ENCODE measurements around the gene MEIOB.

MEIOB gene

DNA sequence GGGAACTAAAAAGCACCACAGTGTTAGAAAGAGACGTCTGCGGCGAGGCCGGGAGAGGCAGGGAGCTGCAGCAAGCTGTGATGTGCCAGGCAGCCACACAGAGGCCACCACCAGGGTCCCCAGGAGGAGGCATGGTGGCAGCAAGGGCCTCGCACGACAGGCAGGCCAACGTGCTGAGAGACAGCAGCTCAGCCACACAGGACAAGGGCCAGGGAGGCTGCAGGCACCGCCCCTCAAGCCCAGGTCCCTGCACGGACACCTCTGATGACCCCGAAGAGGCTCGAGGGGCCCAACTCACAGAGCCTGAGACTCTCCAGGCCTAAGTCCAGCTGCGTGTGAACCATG, 51.0 kb downstream of the MEIOB start:
- peaks cover 6% of the 10 kb centered on the region for H3K4me1 ChIP-seq (ENCODE audit: control insufficient read depth, insufficient read depth, low read length, unreplicated experiment)
- H3K27ac ChIP-seq (ENCODE audit: low read depth, low read length) = no peak overlapping the region
- no peaks in the 10 kb centered on the region for H3K27me3 ChIP-seq (ENCODE audit: insufficient read depth, low read length)
- no peak overlapping the region for H3K4me3 ChIP-seq (ENCODE audit: low read depth, low read length)
- H3K79me2 ChIP-seq (ENCODE audit: control insufficient read depth, insufficient read depth, low read length, unreplicated experiment) = no peaks in the 10 kb centered on the region
- no peaks in the 10 kb centered on the region for H3K36me3 ChIP-seq (ENCODE audit: insufficient read depth, low read length)
- H2AFZ ChIP-seq (ENCODE audit: low read length, unreplicated experiment) = no peak overlapping the region

DNA sequence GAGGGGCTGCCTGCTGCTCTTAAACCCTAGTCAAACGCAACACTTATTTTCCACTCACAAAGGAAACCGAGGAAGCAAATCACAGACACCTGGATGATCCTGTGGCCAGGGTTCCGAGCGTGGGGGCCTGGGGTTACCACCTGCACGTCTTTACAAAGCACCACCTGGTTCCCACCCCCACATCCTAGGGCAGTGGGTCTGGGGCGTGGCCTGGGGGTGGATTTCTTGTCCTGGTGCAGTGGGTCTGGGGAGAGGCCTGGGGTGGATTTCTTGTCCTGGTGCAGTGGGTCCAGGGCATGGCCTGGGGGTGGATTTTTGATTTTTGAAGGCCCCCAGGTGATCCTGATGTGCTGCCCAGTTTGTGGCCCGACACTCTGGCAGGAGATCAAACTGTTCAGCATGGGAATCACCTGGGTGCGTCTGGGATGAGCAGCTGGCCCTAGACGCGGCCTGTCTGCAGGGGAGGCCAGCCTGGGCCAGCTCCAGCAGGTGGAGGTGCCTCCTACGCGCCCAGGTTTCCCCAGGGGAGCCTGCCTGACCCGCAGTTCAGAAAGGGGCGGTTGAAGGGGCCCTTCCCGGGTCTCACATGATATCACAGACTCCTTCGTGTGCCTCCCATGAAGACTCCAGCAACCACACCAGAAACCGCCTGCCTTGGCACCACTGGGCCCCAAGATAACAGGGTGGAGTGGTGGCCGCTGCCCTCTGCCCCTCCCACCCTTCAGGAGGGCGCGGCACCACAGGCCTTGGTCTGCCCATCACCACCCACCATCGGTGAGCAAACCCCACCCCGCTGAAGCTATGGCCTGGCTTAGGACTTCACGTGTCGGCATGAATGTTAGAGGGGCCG, 51.6 kb downstream of the MEIOB start:
- Histone ChIP-seq H3K27ac (ENCODE audit: low read depth, low read length) (no peak overlapping the region), H3K4me3 (ENCODE audit: low read depth, low read length) (no peak overlapping the region), H3K4me1 (ENCODE audit: control insufficient read depth, insufficient read depth, low read length, unreplicated experiment) (peaks cover under 1% of the 10 kb centered on the region), H3K79me2 (ENCODE audit: control insufficient read depth, insufficient read depth, low read length, unreplicated experiment) (no peaks in the 10 kb centered on the region), H3K27me3 (ENCODE audit: insufficient read depth, low read length) (no peaks in the 10 kb centered on the region), H3K36me3 (ENCODE audit: insufficient read depth, low read length) (no peaks in the 10 kb centered on the region), H2AFZ (ENCODE audit: low read length, unreplicated experiment) (no peak overlapping the region)

DNA sequence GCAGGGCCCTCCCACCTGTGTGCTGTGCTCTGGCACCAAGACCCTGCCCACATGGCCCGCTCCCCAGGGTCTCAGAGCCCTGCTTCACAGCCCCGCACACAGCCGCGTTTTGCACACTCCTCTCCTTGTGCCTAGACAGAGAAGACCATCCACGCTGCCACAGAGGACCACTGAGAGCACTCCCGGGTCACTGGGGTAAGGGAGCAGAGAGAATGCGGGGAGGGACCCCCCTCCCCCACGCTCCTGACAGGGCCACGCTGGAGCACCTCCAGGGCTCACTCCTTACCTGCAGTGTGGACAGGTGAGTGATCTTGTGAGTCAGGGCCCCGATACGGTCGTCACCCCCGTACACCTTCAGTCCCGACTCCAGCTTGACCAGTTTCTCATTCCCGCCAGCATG, 52.4 kb downstream of the MEIOB start:
- Histone ChIP-seq H3K79me2 (ENCODE audit: control insufficient read depth, insufficient read depth, low read length, unreplicated experiment) (no peaks in the 10 kb centered on the region), H3K36me3 (ENCODE audit: insufficient read depth, low read length) (no peaks in the 10 kb centered on the region), H3K4me1 (ENCODE audit: control insufficient read depth, insufficient read depth, low read length, unreplicated experiment) (no peaks in the 10 kb centered on the region), H3K27ac (ENCODE audit: low read depth, low read length) (no peak overlapping the region), H2AFZ (ENCODE audit: low read length, unreplicated experiment) (no peak overlapping the region), H3K4me3 (ENCODE audit: low read depth, low read length) (no peak overlapping the region), H3K27me3 (ENCODE audit: insufficient read depth, low read length) (no peaks in the 10 kb centered on the region)

DNA sequence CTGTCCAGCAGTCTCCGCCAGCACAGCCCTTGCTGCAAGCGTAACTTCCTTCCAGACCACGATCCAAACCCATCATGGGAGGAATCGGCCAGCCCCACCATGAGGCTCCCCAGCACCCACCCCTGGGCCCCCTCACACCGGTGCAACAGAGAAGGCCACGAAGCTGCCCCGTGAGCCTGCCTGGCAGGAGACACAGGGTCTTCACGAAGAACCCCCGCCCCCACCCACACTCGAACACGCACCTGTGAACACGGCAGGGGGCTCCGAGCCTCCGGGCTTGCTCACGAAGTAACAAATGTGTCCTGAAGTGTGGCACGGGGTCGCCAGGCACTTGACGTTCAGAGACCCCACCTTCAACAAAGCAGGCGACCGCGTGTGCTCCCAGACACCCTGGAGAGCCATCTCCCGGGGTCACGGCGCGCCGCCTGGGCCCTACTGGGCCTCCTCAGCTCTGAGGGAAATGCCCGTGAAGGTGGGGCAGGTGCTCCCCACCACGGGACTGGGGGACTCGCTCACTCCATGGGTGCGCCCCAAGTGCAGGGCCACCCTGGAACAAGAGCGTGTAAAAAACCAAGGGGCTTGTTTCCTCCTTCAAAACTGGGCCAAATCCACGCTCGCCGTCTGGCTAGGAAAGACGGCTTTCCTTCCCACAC, 53.0 kb downstream of the MEIOB start:
- no peaks in the 10 kb centered on the region for H3K27me3 ChIP-seq (ENCODE audit: insufficient read depth, low read length)
- no peak overlapping the region for H2AFZ ChIP-seq (ENCODE audit: low read length, unreplicated experiment)
- H3K27ac ChIP-seq (ENCODE audit: low read depth, low read length) = no peak overlapping the region
- H3K79me2 ChIP-seq (ENCODE audit: control insufficient read depth, insufficient read depth, low read length, unreplicated experiment) = no peaks in the 10 kb centered on the region
- H3K4me3 ChIP-seq (ENCODE audit: low read depth, low read length) = no peak overlapping the region
- no peaks in the 10 kb centered on the region for H3K4me1 ChIP-seq (ENCODE audit: control insufficient read depth, insufficient read depth, low read length, unreplicated experiment)
- H3K36me3 ChIP-seq (ENCODE audit: insufficient read depth, low read length) = no peaks in the 10 kb centered on the region

DNA sequence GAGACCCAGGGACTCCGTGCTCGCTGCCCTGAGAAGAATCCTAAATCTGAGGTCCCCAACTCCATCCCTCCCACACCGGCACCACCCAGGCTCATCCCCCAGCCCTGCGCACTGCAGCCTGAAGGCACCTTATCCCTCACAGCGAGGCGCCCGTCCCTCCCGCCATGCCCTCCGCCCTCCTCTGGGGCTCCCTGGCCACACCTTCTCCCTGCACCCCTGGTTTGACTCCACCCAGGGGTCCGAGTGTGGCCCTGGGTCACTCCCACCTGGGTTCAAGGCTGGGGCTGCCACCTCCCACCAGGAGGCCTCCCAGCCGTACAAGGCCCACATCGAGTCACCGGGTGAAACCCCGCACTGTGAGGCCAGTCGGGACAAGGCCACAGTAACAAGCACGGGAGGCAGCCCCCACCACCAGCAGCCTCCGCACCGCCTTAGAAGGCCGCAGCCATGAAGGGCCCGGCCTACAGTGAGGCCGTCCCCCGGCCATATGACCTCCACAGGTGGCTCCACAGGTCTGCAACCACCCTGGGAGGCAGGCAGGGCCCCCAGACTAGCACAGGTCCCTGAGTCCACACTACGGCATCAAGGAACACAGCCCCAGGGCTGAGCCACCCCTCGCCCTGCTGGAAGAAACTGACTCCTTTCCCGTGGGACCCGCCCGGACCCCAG, 53.6 kb downstream of the MEIOB start:
- no peak overlapping the region for H3K4me3 ChIP-seq (ENCODE audit: low read depth, low read length)
- H3K36me3 ChIP-seq (ENCODE audit: insufficient read depth, low read length) = no peaks in the 10 kb centered on the region
- H3K4me1 ChIP-seq (ENCODE audit: control insufficient read depth, insufficient read depth, low read length, unreplicated experiment) = no peaks in the 10 kb centered on the region
- no peaks in the 10 kb centered on the region for H3K27me3 ChIP-seq (ENCODE audit: insufficient read depth, low read length)
- H2AFZ ChIP-seq (ENCODE audit: low read length, unreplicated experiment) = no peak overlapping the region
- H3K79me2 ChIP-seq (ENCODE audit: control insufficient read depth, insufficient read depth, low read length, unreplicated experiment) = no peaks in the 10 kb centered on the region
- H3K27ac ChIP-seq (ENCODE audit: low read depth, low read length) = no peak overlapping the region

DNA sequence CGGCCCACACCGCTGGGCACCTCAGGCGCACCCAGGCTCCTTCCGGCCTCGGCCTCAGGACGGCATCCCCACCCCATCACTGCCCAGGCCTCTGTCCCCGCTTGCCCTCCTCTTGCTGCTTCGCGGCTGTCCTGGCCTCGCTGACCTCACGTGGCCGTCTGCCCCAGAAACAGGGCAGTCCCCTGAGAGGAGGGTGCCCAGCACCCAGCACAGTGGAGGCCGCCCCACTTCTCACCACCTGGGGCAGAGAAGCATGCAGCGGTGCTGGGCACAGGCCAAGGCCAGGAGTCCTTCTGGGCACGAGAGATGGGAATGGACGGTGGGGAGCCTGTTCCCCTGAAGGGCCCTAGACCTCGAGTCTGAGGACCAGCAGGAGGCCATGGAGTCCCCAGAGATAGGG, 54.2 kb downstream of the MEIOB start:
- Histone ChIP-seq H2AFZ (ENCODE audit: low read length, unreplicated experiment) (no peak overlapping the region), H3K36me3 (ENCODE audit: insufficient read depth, low read length) (no peaks in the 10 kb centered on the region), H3K27ac (ENCODE audit: low read depth, low read length) (no peak overlapping the region), H3K79me2 (ENCODE audit: control insufficient read depth, insufficient read depth, low read length, unreplicated experiment) (no peaks in the 10 kb centered on the region), H3K27me3 (ENCODE audit: insufficient read depth, low read length) (no peaks in the 10 kb centered on the region), H3K4me3 (ENCODE audit: low read depth, low read length) (no peak overlapping the region), H3K4me1 (ENCODE audit: control insufficient read depth, insufficient read depth, low read length, unreplicated experiment) (no peaks in the 10 kb centered on the region)

DNA sequence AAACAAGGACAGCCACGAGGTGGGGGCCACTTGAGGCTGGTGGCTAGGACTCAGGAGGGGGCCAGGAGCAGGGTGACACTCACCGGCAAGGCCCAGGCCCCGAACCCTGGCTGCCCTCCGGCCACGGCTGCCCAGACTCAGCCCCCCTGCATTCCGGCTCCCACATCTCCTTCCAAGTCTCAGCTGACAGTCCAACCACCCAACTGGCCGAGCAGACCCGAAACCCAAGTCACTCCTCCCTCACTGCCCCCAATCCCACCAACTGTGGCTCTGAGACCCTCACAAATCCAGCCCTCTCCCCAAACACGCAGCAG, 54.7 kb downstream of the MEIOB start:
- Histone ChIP-seq H3K79me2 (ENCODE audit: control insufficient read depth, insufficient read depth, low read length, unreplicated experiment) (no peaks in the 10 kb centered on the region), H2AFZ (ENCODE audit: low read length, unreplicated experiment) (no peak overlapping the region), H3K36me3 (ENCODE audit: insufficient read depth, low read length) (no peaks in the 10 kb centered on the region), H3K4me3 (ENCODE audit: low read depth, low read length) (no peak overlapping the region), H3K27ac (ENCODE audit: low read depth, low read length) (no peak overlapping the region), H3K4me1 (ENCODE audit: control insufficient read depth, insufficient read depth, low read length, unreplicated experiment) (no peaks in the 10 kb centered on the region), H3K27me3 (ENCODE audit: insufficient read depth, low read length) (no peaks in the 10 kb centered on the region)

DNA sequence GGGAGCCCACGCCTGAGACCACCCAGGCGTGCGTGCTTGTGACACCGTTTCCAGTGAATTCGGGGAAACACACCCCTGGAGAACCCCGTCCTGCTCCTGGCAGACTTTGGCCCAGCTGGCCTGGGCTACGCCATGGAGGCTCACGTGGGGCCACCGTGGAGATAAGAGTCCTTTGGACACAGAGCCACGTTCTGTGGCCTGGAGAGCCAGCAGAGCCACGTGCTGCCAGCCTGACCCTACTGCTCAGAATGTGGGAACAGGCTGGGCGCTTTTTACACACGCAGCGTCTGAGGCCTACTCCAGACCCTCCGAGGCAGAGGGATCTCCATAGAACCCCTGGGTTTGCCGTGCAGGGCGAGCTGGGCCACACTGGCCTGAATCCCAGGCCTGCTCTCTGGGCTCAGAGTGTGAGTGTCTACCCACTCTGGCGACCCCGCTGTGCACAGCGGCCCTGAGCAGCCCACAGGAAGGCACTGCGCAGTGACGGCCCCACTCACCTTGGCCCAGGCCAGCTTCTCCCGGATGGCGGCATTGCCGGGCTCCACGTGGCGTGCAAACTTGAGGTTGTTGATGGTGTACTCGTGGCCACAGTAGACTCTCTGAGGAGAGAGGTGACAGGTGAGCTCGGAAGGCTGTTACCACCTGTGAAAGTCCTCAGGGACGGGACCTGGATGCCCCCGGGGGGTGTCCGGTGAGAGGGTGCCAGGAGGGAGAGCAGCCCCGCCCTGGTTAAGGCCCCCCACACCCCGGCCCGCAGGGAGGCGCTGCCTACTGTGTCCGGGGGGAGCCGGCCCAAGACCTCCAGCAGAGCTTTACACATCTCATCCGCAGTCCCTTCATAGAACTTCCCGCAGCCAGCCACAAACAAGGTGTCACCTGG, 55.3 kb downstream of the MEIOB start:
- Histone ChIP-seq H3K36me3 (ENCODE audit: insufficient read depth, low read length) (no peaks in the 10 kb centered on the region), H3K27ac (ENCODE audit: low read depth, low read length) (no peak overlapping the region), H3K4me3 (ENCODE audit: low read depth, low read length) (no peak overlapping the region), H3K4me1 (ENCODE audit: control insufficient read depth, insufficient read depth, low read length, unreplicated experiment) (no peaks in the 10 kb centered on the region), H3K27me3 (ENCODE audit: insufficient read depth, low read length) (no peaks in the 10 kb centered on the region), H3K79me2 (ENCODE audit: control insufficient read depth, insufficient read depth, low read length, unreplicated experiment) (no peaks in the 10 kb centered on the region), H2AFZ (ENCODE audit: low read length, unreplicated experiment) (no peak overlapping the region)

DNA sequence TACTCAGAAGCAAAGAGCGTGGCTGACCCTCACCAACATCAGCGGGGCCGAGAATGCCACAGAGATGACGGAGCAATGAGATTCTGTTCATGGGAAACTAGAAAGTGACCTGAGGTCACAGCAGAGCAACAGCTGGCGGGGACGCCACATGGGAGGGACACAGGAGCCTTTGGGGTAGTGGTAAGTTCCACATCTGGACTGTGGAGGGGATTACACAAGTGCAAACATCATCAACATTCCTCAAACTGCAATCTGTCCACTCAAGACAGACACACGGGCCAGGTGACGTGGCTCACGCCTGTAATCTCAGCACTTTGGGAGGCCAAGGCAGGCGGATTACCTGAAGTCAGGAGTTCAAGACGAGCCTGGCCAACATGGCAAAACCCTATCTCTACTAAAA, 56.5 kb downstream of the MEIOB start:
- Histone ChIP-seq H3K79me2 (ENCODE audit: control insufficient read depth, insufficient read depth, low read length, unreplicated experiment) (no peaks in the 10 kb centered on the region), H3K27me3 (ENCODE audit: insufficient read depth, low read length) (no peaks in the 10 kb centered on the region), H3K27ac (ENCODE audit: low read depth, low read length) (no peak overlapping the region), H3K4me3 (ENCODE audit: low read depth, low read length) (no peak overlapping the region), H3K36me3 (ENCODE audit: insufficient read depth, low read length) (no peaks in the 10 kb centered on the region), H2AFZ (ENCODE audit: low read length, unreplicated experiment) (no peak overlapping the region), H3K4me1 (ENCODE audit: control insufficient read depth, insufficient read depth, low read length, unreplicated experiment) (no peaks in the 10 kb centered on the region)

DNA sequence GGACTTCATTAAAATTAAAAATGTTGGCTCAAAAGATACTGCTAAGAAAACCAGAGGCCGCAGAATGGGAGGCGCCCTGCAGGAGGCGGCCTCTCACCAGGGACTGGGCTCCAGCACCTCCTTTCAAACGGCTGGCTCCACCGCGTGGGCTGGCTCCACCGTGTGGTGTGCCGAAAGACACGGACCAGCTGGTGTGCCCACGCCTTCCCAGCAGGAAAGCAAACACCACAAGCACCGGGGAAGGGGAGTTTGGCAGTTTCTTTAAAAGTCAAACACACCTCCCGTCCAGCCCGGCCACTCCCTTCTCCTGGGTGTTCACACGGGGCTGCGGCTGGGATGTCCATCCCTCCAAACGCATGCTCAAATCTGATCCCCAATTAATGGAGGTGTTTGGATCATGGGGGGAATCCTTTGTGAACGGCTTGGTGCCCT, 59.2 kb downstream of the MEIOB start:
- Histone ChIP-seq H3K36me3 (ENCODE audit: insufficient read depth, low read length) (no peaks in the 10 kb centered on the region), H2AFZ (ENCODE audit: low read length, unreplicated experiment) (no peak overlapping the region), H3K27me3 (ENCODE audit: insufficient read depth, low read length) (no peaks in the 10 kb centered on the region), H3K4me3 (ENCODE audit: low read depth, low read length) (no peak overlapping the region), H3K4me1 (ENCODE audit: control insufficient read depth, insufficient read depth, low read length, unreplicated experiment) (no peaks in the 10 kb centered on the region), H3K27ac (ENCODE audit: low read depth, low read length) (no peak overlapping the region), H3K79me2 (ENCODE audit: control insufficient read depth, insufficient read depth, low read length, unreplicated experiment) (no peaks in the 10 kb centered on the region)

All from ACC112 (cell line).